IMR-90 (cell line): Measurements from ENCODE around the gene CAPN5. TPM values are rescaled to one million over a fixed set of nuclear protein-coding genes. Genes with fewer than 3 reads are reported as not detected.

ENCODE experiments used
- ATAC-seq: fragments of 200-7000 bp; cut with Tn5 transposase; 2 replicates; pipeline ENCODE4 v1.9.1; 2020; ENCODE audit warnings: low read depth, mild to moderate bottlenecking, moderate library complexity
- BruUV-seq: library from RNA; stranded (reverse); fragments of 400-500 nt; replicated peaks from 2 replicates; lab custom pipeline; 2021; lab: Mats Ljungman, UMichigan
- CTCF ChIA-PET: fragments of 300-600 bp; formaldehyde crosslinking; extraction: SDS; loops from one replicate; lab custom pipeline; 2021; ENCODE audit warnings: antibody characterized with exemption; lab: Yijun Ruan, JAX
- POLR2A ChIA-PET: fragments of 300-600 bp; sonication (Branson Sonifier 250); formaldehyde crosslinking; loops from one replicate; lab custom pipeline; 2022; ENCODE audit warnings: antibody characterized with exemption; ENCODE audit not compliant: unreplicated experiment; lab: Charles Lee
- DNase-seq: peaks from one replicate; pipeline ENCODE4 v3.0.0; 2013
- H2AFZ ChIP-seq: replicated peaks from 2 replicates; pipeline ENCODE3; 2013; ENCODE audit warnings: low read length, mild to moderate bottlenecking; ENCODE audit not compliant: poor library complexity
- H2AK5ac ChIP-seq: 2 replicates; pipeline ENCODE4 v1.6.1; 2013; ENCODE audit warnings: low read depth, low read length, inconsistent platforms
- H2AK9ac ChIP-seq: replicated peaks from 2 replicates; pipeline ENCODE3; 2013; ENCODE audit warnings: mild to moderate bottlenecking, low read depth, low read length, moderate library complexity; ENCODE audit not compliant: poor library complexity
- H2BK120ac ChIP-seq: 2 replicates; pipeline ENCODE4 v1.6.1; 2013; ENCODE audit warnings: low read depth, low read length, inconsistent platforms
- H2BK15ac ChIP-seq: 3 replicates; pipeline ENCODE4 v1.6.1; 2013; ENCODE audit warnings: low read depth, low read length, inconsistent platforms
- H2BK20ac ChIP-seq: 2 replicates; pipeline ENCODE4 v1.6.1; 2013; ENCODE audit warnings: low read depth, mild to moderate bottlenecking, inconsistent platforms, low read length, moderate library complexity
- H2BK5ac ChIP-seq: 2 replicates; pipeline ENCODE4 v1.6.1; 2013; ENCODE audit warnings: mild to moderate bottlenecking, low read depth, low read length, inconsistent platforms; ENCODE audit not compliant: poor library complexity, severe bottlenecking
- H3K14ac ChIP-seq: replicated peaks from 2 replicates; pipeline ENCODE4 v1.6.1; 2013; ENCODE audit warnings: low read depth, low read length, inconsistent platforms
- H3K18ac ChIP-seq: 2 replicates; pipeline ENCODE4 v1.6.1; 2013; ENCODE audit warnings: low read depth, low read length, control low read depth
- H3K23ac ChIP-seq: 2 replicates; pipeline ENCODE4 v1.6.1; 2013; ENCODE audit warnings: low read depth, low read length, inconsistent platforms
- H3K27ac ChIP-seq: 2 replicates; pipeline ENCODE4 v1.5.1; 2013; ENCODE audit warnings: mild to moderate bottlenecking, control low read depth, low read length; ENCODE audit not compliant: insufficient read depth
- H3K27me3 ChIP-seq: 2 replicates; pipeline ENCODE4 v1.6.1; 2013; ENCODE audit warnings: low read length; ENCODE audit not compliant: control insufficient read depth, insufficient read depth
- H3K36me3 ChIP-seq: 2 replicates; pipeline ENCODE4 v1.6.1; 2013; ENCODE audit warnings: low read length, mixed read lengths; ENCODE audit not compliant: control insufficient read depth, insufficient read depth
- H3K4ac ChIP-seq: 2 replicates; pipeline ENCODE4 v1.6.1; 2013; ENCODE audit warnings: low read depth, low read length, inconsistent platforms
- H3K4me1 ChIP-seq: 2 replicates; pipeline ENCODE4 v1.6.1; 2013; ENCODE audit warnings: low read length, mixed read lengths; ENCODE audit not compliant: control insufficient read depth, insufficient read depth
- H3K4me2 ChIP-seq: 2 replicates; pipeline ENCODE4 v1.6.1; 2013; ENCODE audit warnings: low read depth, mild to moderate bottlenecking, control low read depth, low read length, moderate library complexity
- H3K4me3 ChIP-seq: 2 replicates; pipeline ENCODE4 v1.5.1; 2013; ENCODE audit warnings: low read depth, mild to moderate bottlenecking, control low read depth, low read length, moderate library complexity; ENCODE audit not compliant: insufficient read depth
- H3K56ac ChIP-seq: 2 replicates; pipeline ENCODE4 v1.6.1; 2013; ENCODE audit warnings: low read length, inconsistent platforms; ENCODE audit not compliant: insufficient read depth; ENCODE audit errors: extremely low read depth
- H3K79me1 ChIP-seq, 2 experiments: 2 replicates each; pipeline ENCODE4 v1.6.1; 2013; ENCODE audit warnings: low read length in 2 of 2, inconsistent platforms in 1 of 2, low read depth in 1 of 2
- H3K9ac ChIP-seq: 2 replicates; pipeline ENCODE4 v1.6.1; 2013; ENCODE audit warnings: low read depth, low read length, control low read depth
- H3K9me1 ChIP-seq: 2 replicates; pipeline ENCODE4 v1.6.1; 2013; ENCODE audit warnings: low read length, inconsistent platforms; ENCODE audit not compliant: insufficient read depth
- H3K9me3 ChIP-seq: 2 replicates; pipeline ENCODE4 v1.6.1; 2013; ENCODE audit warnings: low read length; ENCODE audit not compliant: control insufficient read depth, insufficient read depth
- H4K20me1 ChIP-seq: 2 replicates; pipeline ENCODE4 v1.6.1; 2013; ENCODE audit warnings: low read length, inconsistent platforms; ENCODE audit not compliant: insufficient read depth
- H4K5ac ChIP-seq: 2 replicates; pipeline ENCODE4 v1.6.1; 2013; ENCODE audit warnings: mild to moderate bottlenecking, low read depth, low read length, control low read depth
- H4K8ac ChIP-seq, 2 experiments: 2 replicates each; pipeline ENCODE4 v1.6.1; 2013; ENCODE audit warnings: low read depth in 2 of 2, low read length in 2 of 2, control low read depth in 1 of 2, inconsistent platforms in 1 of 2
- H4K91ac ChIP-seq: 2 replicates; pipeline ENCODE4 v1.6.1; 2013; ENCODE audit warnings: low read depth, low read length, inconsistent platforms; ENCODE audit not compliant: insufficient read depth
- CEBPB ChIP-seq: IDR thresholded peaks from 2 replicates; pipeline ENCODE4 v1.6.1; 2012; ENCODE audit warnings: low read depth, low read length, improper control_type of control experiment
- CHD1 ChIP-seq: IDR thresholded peaks from 2 replicates; pipeline ENCODE4 v1.6.1; 2012; ENCODE audit warnings: low read depth, low read length, improper control_type of control experiment
- ELK1 ChIP-seq: fragments of 150-350 bp; IDR thresholded peaks from 2 replicates; pipeline ENCODE4 v1.6.1; 2016; ENCODE audit warnings: low read depth, mild to moderate bottlenecking, low read length, moderate library complexity, borderline replicate concordance
- FOS ChIP-seq: fragments of 150-350 bp; IDR thresholded peaks from 2 replicates; pipeline ENCODE4 v1.6.1; 2016; ENCODE audit warnings: low read depth, low read length
- WGBS, 2 experiments: methylation state at CpG; one replicate each; pipeline versions ENCODE4 v1.1.5 to v1.1.7; 2013; ENCODE audit warnings: missing lambda C conversion rate in 2 of 2; ENCODE audit not compliant: insufficient read length in 1 of 2; ENCODE audit errors: extremely low coverage in 2 of 2; 5-methylcytosine and 5-hydroxymethylcytosine counted together
- dilution Hi-C: fragments of 300-500 bp; cut with HindIII; formaldehyde crosslinking; loops from one replicate; pipeline ENCODE4 v1.14.3; 2018; ENCODE audit warnings: low sequenced_read_pairs; ENCODE audit not compliant: unreplicated experiment
- in situ Hi-C: fragments of 300-500 bp; cut with MboI; formaldehyde crosslinking; loops from 3 replicates; pipeline ENCODE4 v1.14.3; 2019; ENCODE audit warnings: low sequenced_read_pairs, inconsistent platforms, mixed read lengths
- intact Hi-C: fragments of 100-400 bp; cut with micrococcal nuclease; formaldehyde crosslinking; loops from 2 replicates; pipeline ENCODE4 v1.10.0; 2022
- polyA plus RNA-seq, 3 experiments: library from polyadenylated mRNA; depleted of rRNA; stranded (reverse); fragments of >200 nt; gene quantifications; 2 replicates each; pipeline ENCODE4 v1.2.3, GENCODE V29; 2012; ENCODE audit warnings: low replicate concordance in 1 of 3
- total RNA-seq: library from RNA; depleted of rRNA; stranded (reverse); fragments of >200 nt; gene quantifications from 2 replicates; pipeline ENCODE4 v1.2.3, GENCODE V29; 2012

The CAPN5 gene
- total and polyA plus RNA-seq, 2 of the 4 experiments (the other 2 are of a cell fraction): 8.1 to 24.0 TPM

GRCh38 chr11:77163271-77163670 is 96.5 kb downstream of the CAPN5 start:
- TF ChIP-seq FOS (no peak), ELK1 (no peak), CEBPB (no peak), CHD1 (no peak)
- WGBS, 2 experiments: no CpG with 5 or more reads among the region's 6 CpGs
- no peak overlapping the region for H2AFZ ChIP-seq
- no peak overlapping the region for H3K56ac ChIP-seq
- H3K4me3 ChIP-seq: no peak overlapping the region
- H3K27ac ChIP-seq: no peak overlapping the region
- H2AK9ac ChIP-seq: no peak overlapping the region
- H3K79me1 ChIP-seq: no peaks in the 10 kb centered on the region
- no TSS peak for BruUV-seq
- no peaks in the 10 kb centered on the region for H3K9me3 ChIP-seq
- intact Hi-C loops: no loop called here
- H4K8ac ChIP-seq: no peak overlapping the region
- DNase-seq (no peak), ATAC-seq (no peak)
- no peaks in the 10 kb centered on the region for H3K9me1 ChIP-seq
- ChIA-PET CTCF (no interaction called here), POLR2A (no interaction called here)
- no peak overlapping the region for H3K18ac ChIP-seq
- H3K4me2 ChIP-seq: no peak overlapping the region
- H2BK20ac ChIP-seq: no peak overlapping the region
- no peak overlapping the region for H2AK5ac ChIP-seq
- H3K9ac ChIP-seq: no peak overlapping the region
- no peak overlapping the region for H3K14ac ChIP-seq
- in situ Hi-C loops: no loop called here
- H2BK120ac ChIP-seq: no peak overlapping the region
- no peak overlapping the region for H3K23ac ChIP-seq
- no peaks in the 10 kb centered on the region for H3K36me3 ChIP-seq
- dilution Hi-C loops: no loop called here
- H4K5ac ChIP-seq: no peak overlapping the region
- H4K20me1 ChIP-seq: no peaks in the 10 kb centered on the region
- no peaks in the 10 kb centered on the region for H3K4me1 ChIP-seq
- H4K91ac ChIP-seq: no peak overlapping the region
- H3K27me3 ChIP-seq: peaks cover 72% of the 10 kb centered on the region
- H3K4ac ChIP-seq: no peak overlapping the region
- H2BK15ac ChIP-seq: no peak overlapping the region
- no peak overlapping the region for H2BK5ac ChIP-seq
